Nasal cavity respiratory epithelium epithelial cell of viscerocranial mucosa (primary cell): Measurements from ENCODE around the gene FAM174A. TPM values are rescaled to one million over a fixed set of nuclear protein-coding genes. Genes with fewer than 3 reads are reported as not detected.

ENCODE experiments used
- total RNA-seq: library from RNA; depleted of rRNA; stranded (reverse); fragments of >200 nt; gene quantifications from 2 replicates; pipeline ENCODE4 v1.2.3, GENCODE V29; 2014

The FAM174A gene
- 44.1 and 45.8 TPM in 2 replicates for total RNA-seq

DNA sequence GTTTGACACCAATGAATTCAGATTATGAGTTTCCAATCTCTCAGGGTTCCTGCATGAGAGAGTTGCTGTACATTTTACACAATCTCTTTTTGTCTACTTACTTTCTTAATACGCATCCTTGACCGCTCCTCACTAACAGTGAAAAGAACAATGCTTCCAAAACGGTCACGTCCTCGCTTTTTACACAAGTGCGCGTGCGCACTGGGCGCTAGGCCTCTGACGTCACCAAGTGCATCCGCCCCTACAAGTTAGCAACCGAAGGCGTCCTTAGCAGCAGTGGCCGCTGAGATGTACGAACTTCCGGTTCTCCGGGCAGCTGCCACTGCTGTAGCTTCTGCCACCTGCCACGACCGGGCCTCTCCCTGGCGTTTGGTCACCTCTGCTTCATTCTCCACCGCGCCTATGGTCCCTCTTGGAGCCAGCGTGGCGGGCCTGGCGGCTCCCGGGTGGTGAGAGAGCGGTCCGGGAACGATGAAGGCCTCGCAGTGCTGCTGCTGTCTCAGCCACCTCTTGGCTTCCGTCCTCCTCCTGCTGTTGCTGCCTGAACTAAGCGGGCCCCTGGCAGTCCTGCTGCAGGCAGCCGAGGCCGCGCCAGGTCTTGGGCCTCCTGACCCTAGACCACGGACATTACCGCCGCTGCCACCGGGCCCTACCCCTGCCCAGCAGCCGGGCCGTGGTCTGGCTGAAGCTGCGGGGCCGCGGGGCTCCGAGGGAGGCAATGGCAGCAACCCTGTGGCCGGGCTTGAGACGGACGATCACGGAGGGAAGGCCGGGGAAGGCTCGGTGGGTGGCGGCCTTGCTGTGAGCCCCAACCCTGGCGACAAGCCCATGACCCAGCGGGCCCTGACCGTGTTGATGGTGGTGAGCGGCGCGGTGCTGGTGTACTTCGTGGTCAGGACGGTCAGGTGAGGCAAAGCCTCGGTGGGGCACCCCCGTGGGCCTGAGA lies at the start of gene FAM174A:
TSS of gene FAM174A (plus strand) at position 315 of the 946 bp plus-strand sequence. CDS start at position 472, 157 bp downstream.

